GM18861 (cell line): Measurements from ENCODE around the gene KIF6.

Experiments
- ATAC-seq: cut with Tn5 transposase; IDR thresholded peaks from one replicate; pipeline ENCODE4 v1.9.1; 2021; ENCODE audit not compliant: unreplicated experiment

The KIF6 gene

DNA sequence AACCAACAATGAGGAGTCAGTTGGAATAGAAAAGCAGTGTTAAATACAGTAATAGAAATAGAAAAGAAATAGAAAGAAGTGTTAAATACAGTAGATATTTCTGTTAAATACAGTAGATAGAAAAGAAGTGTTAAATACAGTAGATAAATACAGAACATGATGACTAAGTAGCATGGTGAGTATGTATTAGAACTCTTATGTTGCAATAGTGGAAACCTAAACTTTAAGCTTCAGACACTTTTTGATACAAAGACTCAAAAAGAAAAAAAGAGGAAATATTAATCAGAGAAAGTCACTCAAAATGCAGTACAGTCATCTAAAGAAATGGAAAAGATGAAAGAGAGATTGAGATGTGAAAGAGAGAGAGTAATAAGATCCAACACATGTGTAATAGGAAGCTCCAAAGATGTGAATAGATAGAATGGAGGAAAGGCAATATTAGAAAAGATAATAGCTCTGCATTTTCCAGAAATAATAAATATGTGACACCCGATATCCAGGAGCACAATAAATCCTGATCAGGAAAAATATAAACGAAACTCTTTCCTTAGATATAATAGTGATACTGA, 271.2 kb downstream of the KIF6 start:
- ATAC-seq: no peak

DNA sequence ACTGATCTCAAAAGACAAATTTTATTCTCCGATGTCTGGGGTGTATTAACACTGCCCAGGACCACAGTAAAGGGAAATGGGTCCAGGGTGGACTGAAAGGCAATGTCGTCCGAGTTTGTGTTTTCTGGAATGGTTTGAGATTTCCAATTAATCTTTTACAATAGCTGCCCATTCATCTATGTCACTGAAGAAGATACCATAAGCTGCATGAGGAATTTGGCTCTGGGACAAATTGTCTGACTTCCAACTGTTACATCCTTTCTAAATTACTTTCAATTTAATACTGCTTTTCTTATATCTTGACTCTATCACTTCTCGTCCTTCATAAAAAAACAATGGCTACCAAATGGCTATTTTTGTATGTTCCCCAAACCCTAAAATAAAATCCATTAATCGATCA, 272.0 kb downstream of the KIF6 start:
- no peak for ATAC-seq

DNA sequence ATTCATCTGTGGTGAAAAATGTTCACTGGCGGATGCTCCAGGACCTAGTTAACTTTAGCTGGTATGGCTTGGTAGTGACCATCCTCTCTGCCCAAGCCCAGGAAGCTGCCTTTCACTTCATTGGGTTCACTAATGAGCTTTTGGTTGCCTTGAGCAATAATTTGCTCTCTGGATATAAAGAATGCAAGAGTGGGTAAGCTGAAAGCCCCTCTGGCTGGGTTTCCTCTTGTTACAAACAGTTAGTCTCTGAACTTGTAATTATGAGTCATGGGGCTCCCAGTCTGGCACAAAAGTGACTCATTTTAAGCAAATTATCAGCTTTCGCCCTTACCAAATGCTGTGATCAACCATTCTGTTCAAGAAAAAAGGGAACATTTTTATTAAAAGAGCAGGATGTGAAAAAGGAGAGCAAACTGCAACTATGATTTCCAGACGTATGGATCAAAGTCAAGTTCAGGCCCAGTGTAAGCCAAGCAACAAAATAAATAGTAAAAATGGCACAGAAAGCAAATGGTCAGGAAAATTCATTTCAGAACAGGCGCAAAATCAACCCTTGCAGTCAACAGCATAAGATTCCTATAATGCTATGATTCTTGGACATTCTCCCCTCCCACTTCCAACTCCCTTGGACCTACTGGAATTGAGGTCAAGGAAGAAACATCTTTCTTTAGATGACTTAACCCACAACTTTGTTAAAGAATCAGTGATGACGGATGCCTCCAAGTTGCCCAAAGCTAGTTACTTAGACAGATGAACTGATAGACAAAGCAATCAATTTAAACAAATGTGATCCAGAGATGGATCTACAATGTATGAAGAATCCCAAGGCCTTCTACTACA, 272.7 kb downstream of the KIF6 start:
- ATAC-seq: no peak

DNA sequence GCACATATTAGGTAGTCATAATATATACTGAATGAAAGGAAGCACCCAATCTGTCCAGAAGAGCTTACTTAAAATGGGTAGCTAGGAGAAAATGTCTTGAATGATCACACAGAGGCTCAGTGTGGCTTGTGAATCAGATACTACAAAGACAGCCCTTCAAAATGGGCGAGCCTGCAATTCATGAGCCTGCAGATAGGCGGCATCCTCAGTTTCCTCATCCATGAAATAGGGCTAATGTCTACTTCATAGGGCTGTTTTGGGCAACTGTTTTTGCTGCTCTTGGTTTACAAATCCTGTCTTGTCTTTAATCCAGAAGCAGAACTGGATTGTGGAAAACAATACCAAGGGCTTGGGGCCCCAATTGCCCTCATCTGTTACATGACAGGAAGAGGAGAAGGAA, 273.4 kb downstream of the KIF6 start:
- no peak for ATAC-seq

DNA sequence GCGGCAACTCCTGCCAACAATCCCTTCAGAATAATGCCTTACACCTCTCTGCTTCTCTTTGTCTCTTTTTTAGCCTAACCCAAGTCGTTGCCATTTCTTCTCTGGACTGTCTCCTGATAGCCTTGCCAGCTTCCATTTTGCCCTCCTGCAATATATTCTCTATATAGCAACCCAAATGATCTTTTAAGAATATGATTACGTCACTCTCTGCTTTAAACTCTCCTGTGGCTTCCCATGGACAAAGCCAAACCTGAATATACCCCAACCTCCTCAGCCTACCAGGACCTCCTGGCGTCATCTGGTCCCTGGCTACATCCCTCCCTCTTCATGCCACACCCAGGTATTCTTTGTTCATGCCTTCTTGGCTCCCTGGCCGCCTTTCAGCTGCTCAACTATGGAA, 276.2 kb downstream of the KIF6 start:
- ATAC-seq: no peak

DNA sequence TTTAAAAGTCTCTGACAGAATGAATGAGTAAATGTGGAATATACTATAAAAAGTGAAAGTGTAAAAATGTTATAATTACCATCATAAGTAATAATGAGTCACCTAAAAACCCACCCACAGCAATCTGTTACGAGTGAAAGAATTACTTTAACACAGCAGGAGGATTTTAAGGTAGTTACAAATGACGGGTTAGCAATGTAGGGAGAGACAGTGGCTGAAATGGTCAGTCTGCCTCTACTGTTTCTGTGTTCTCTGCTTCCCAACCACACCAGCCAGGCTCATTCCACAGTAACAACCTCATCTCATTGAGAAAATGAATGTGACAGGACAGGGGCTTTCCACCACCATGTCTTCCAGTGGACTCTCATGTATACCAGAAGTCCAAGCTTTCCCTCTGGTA, 278.3 kb downstream of the KIF6 start:
- ATAC-seq: no peak

DNA sequence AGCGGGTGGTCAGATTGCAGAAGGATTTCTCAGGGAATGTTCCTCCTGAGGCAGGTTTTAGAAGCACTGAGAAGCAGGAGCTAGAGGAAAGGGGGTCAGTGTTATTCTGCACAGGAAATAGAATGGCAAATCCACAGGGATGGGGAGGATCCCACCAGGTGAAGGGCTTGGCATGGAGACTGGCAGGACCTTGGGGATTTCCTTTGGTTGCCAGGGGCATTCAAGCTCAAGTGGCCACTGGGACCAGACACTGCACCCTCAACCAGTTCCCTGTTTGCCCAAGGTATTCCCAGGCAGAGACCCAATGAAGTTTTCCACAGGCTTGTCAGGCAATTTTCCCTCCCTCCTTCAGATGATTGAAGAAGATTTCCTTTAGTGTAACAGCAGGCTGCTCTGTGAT, 279.5 kb downstream of the KIF6 start:
- no peak for ATAC-seq

DNA sequence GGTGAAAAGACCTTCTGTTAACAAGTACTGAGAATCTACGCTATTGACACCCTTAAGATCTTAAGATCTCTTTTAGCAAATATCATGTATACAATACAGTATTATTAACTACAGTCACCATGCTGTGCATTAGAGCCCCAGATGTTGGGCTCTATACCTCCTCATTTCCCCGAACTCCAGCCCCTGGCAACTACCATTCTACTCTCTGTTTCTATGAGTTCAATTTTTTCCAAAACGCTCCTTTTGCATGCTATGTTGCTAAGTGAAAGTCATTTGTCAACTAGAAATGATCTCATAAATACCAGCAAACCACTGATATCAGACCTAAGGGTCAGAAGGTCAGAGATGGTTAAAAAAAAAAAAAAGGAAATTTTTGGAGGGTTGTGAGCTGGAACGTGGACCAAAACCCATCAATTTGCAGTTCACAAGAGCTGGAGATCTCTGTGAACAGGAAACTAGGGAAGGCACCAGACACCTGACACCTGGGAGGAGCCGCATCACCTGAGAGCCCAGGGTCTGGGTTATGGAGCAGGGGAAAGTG, 280.7 kb downstream of the KIF6 start:
- ATAC-seq: no peak

DNA sequence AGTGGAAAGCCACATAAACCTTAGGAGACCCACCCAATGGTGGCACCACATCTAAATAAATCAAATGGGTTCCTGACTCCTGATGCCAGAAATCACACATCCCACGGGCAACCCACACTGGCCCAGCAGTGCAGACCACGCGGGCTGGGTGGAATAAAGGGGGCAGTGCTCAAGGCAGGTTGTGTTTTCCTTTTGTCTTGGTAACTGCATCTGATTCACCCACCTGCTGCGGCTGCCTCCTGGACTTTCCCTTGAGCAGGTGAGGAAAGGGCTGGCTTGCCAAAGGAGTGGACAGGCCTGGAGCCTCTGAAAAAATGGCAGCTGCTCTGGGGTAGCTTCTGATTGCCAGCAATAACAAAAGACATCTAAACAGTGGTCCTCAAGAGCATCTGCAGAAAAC, 283.2 kb downstream of the KIF6 start:
- ATAC-seq: no peak

DNA sequence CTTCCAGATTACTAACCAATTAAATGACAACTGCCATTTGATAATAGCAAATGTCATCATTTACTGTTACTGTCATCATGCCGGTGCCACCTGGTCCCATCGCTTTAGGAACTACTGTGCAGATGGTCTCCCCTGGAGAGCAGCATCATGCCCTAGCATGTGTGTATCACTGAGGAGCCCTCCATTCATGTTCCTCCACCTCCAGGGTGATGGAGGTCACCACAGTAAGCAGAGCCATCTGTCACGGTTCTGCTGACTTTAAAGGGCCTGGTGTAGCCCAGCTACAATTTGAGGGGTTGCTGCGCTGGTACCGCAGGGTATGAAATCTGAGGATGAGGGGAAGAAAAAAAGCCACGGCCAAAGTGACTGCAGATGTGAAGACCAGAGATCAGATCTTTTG, 283.9 kb downstream of the KIF6 start:
- no peak for ATAC-seq

DNA sequence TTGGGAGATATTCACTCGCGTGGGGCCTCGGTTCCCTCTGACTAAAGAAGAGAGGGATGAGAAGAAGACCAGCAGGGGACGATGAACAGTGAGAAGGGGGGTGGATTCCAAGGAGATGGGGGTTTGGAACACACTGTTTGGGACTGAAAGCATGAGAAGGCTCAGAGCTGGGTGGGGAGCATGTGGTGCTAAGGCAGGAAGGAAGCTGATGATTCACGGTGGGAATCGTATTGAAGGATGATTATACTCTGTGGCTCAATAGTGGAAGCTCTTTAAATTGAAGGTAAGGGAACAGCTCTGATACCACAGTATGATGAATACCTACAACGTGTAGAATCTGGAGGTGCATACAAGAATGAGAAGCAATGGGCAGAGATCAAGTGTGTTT, 285.2 kb downstream of the KIF6 start:
- ATAC-seq: no peak

DNA sequence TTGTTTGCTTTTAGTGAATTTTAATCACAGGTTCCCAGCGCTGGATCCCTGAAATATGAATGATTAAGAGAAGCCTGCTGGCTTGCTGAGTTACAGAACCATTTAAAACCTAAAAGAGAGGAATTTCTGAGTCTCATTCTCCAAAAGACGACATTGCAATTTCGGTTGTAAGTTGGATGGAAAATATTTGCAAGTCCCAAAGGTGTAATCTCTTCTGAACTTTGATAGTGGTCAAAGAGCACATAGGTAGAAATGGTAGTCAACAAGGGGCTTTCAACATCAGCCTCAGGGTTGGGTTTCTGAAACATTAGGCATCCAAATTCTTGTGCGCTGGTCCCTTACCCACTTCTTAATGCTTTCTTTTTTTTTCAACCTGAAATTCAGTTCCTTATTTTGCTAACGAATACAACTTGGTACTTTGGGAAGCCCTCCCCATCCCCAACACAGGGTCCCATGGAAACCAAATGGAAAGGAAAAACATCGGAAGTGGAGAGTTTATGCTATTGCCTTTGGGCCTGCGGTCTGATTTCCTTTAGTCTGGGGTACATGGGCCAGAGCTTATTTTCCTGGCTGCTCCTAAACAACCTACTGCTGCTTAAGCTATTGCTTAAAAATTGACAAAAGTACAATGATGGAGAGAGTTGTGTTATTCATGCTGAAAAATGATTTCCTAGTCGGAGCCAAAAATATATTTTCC, 285.7 kb downstream of the KIF6 start:
- no peak for ATAC-seq

DNA sequence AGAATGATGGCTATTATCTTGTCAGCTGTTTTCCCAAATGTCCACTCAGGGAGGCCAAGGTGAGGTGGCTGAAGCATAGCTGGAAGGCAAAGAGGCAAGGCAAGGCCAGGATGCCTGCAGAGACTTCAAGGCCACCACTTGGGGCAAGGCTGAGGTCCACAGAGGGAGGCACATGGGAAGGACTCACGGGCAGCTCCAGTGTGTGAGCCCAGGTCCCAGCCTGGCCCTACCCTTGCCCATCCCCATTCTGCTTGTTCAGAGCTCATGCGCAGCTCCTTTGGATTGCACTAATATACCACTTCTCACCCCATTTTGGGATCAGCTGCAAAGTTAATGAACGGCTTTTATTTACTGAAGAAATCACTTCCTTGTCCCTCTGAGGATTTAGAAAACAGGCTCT, 291.6 kb downstream of the KIF6 start:
- ATAC-seq: no peak

DNA sequence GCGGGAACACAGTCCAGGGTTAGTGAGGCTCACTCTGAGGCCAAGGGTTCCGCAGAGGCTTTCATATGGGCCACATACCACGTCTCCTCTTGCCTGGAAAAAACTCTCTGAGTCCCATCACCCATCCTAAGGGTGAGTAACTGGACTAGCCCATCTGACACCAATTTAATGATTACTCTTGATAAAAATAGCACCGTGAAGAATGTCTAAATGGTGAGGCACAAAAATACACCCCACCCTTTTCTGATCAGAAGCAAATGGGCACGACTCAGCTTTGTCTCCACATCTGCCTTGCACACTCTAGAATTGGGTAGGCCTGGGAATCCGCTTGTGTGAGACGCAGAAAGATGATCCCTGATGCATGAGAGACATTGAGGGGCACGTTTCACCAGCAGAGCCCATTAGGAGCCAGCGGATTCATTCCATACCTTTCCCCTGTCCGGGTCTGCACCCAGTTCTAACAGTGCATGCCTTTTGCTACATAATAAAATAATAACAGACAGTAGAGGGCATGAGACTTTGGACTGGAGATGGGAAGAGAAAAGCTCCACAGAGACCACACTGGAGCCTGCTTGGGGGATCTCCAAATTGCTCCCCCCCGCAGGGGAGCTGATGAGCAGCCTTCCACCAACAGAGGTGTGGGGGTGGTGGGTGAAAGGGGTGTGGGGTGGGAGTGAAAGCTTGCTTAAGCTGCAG, 292.7 kb downstream of the KIF6 start:
- ATAC-seq: no peak

DNA sequence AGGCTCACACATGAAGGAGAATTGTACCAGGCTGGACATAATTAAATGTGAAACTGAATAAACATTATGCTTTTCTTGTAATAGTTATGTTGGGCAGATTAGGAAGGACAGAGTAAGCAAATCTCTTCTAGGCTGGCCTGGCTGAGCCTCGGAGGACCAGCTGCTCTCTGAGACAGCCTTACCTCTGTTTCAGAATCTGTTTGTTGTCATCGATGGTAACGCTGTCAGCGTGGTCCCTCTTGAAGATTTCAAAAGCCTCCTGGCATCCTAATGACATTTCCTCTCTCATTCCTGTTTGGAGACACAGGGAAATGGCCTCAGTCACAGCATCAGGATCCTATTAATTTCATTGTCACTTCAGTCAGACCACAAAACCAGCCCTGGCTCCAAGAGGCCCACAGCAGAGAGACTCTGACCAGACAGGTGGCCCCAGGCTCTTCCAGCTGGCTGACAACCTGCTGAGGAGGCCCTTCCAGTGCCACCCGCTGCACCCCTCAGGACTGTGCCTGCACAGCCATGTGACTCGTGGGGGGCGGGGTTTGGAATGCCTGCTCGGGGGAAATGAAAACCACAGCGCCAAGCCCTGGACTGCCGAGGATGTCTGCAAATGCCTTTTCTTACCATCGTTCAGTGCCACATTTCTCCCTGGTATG, 294.2 kb downstream of the KIF6 start:
- no peak for ATAC-seq

DNA sequence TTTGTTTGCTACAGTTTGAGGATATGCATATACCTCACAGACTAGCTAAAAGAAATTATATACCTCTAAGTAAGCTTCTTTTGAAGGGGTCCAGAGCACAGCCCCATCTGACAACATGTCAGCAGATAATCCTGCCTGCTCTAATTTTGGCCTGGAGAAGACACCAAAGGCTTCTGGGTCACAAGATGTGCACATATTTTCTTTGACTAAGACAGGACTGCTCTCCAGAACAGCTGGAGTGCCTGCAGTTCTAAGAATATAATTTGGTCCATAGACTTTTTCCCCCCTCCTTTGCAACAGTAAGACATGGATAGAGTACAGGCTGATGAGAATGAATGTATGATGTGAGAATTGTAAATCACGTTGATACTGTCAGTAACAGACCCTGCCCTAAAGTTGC, 294.8 kb downstream of the KIF6 start:
- no peak for ATAC-seq

DNA sequence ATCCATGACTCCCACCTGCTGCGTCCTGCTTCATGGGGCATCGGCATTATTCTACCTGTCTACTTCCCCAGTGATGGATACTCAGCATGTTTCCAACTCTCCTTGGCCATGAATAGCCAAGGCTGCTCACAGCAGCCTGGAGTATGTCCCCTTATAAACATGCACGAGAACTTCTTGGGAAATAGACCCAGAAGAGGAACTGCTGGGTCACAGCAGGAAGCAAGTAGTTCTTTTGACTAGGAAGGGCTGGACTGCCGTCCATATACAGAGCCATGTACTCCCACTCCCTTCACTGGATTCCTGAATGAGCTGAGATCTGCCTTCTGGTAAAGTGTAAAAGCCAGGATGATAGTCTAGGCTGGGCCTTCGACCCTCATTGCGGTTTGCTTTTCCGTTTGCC, 296.4 kb downstream of the KIF6 start:
- ATAC-seq: no peak

DNA sequence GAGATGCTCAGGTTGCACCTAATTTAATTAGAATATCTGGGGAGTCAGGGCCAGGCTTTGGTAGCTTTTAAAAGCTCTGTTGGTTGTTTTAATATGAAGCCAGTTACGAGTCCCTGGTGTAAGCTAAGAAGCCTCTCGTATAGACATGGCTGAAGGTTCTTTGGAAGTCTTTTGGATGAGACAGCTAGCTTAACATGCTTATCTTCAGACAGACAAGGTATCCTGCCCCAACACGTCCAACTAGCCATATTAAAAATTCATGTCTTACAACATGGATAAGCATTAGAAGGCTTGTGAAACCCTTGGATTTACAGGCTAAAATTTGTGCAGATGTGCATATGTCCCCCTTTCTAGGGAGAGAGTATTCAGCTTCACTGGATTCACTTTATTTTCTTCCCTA, 297.1 kb downstream of the KIF6 start:
- no peak for ATAC-seq

DNA sequence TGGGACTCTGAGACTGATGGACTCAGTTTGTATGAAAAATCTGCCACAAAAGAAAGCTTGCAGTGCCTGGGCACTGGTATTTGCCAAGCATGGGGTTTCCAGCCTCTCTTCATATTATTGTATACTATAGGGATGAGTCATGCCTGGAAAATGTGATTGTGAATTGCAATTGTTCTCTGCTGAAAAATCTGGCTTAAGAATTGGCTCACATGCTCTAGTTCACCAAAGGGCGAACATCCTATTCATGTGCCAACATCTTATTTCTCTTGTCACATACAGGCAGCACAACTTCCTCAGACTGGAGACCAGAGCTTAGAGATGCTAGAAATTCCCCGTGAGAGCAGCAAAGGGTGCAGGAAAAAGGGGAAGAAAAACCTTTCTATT, 299.1 kb downstream of the KIF6 start:
- ATAC-seq: no peak

DNA sequence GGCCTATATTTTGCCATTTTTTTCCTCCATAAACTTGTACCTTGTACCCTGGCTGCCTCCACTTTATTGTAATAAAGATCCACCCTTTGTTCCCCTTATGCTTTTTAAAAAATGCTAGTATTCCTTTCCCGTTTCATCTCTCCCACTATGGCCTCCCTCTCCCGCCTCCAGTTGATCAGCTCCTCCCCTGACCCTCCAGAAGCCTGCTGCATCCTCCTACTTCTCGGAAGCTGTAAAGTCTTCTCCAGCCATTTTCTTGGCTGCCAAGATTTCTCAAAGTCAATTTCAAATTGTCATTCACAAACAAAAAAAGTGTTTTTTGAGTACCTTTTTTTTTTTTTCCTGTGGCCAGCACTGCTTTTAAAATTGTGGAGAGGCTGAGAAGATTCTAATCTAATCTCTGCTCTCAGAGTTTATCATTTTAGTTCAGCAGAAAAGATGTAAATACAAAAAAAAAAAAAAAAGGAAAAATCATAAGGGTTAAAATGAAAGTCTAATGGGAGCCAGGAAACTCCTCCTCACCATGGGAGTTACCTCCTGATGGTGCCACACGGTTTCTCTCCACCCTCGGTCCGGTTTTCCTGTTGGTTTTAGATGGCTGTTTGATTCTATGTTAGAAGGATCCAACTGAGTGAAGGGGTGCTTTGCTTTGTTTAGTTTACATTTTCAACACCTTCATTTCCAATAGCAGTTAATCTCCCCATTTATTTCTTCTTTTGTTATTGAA, 299.7 kb downstream of the KIF6 start:
- no peak for ATAC-seq
